Gastroesophageal sphincter (tissue), 4 donors: ENCODE data around the gene TSPAN15. TPM values are rescaled to one million over a fixed set of nuclear protein-coding genes. Genes with fewer than 3 reads are reported as not detected.

Source experiments
- ATAC-seq: fragments of 150-250 bp; one replicate; pipeline ENCODE4 v1.9.1; 2016; ENCODE audit warnings: mild to moderate bottlenecking, moderate library complexity
- H3K27ac ChIP-seq, 4 donors: fragments of 200-600 bp; sonication (generic) in 3 of 4; 1 replicate in 3 of 4; 2 replicates in 1 of 4; pipeline ENCODE4 v1.5.1; 2016 to 2019
- H3K27me3 ChIP-seq: fragments of 200-600 bp; sonication (generic); one replicate; pipeline ENCODE4 v1.5.1; 2019
- H3K36me3 ChIP-seq, 2 donors: fragments of 200-600 bp; sonication (generic); one replicate each; pipeline ENCODE4 v1.5.1; 2019; ENCODE audit warnings: control low read depth in 1 of 2
- H3K4me1 ChIP-seq, 3 donors: fragments of 200-600 bp; sonication (generic); 1 replicate in 2 of 3; 2 replicates in 1 of 3; pipeline ENCODE4 v1.5.1; 2016 to 2019; ENCODE audit warnings: control low read depth in 2 of 3
- H3K4me3 ChIP-seq, 2 donors: fragments of 200-600 bp; sonication (generic); one replicate each; pipeline ENCODE4 v1.5.1; 2019; ENCODE audit warnings: mild to moderate bottlenecking in 1 of 2, moderate library complexity in 1 of 2
- H3K9me3 ChIP-seq, 3 donors: fragments of 200-600 bp; sonication (generic); one replicate each; pipeline ENCODE4 v1.5.1; 2017 to 2019; ENCODE audit warnings: control low read depth in 2 of 3
- EP300 ChIP-seq: sonication (generic); formaldehyde crosslinking; IDR thresholded peaks from one replicate; pipeline ENCODE4 v1.6.1; 2017; ENCODE audit warnings: antibody characterized with exemption, mild to moderate bottlenecking
- POLR2A ChIP-seq, 2 donors: fragments of 450-650 bp; IDR thresholded peaks; one replicate each; pipeline ENCODE4 v1.6.1; 2017; ENCODE audit warnings: antibody characterized with exemption in 2 of 2, mild to moderate bottlenecking in 2 of 2, moderate library complexity in 1 of 2
- POLR2AphosphoS5 ChIP-seq: sonication (generic); formaldehyde crosslinking; IDR thresholded peaks from one replicate; pipeline ENCODE4 v1.6.1; 2017; ENCODE audit warnings: antibody characterized with exemption
- WGBS, 2 donors: methylation state at CpG; one replicate each; pipeline ENCODE4 v1.1.5; 2018; ENCODE audit warnings: low coverage in 1 of 2; 5-methylcytosine and 5-hydroxymethylcytosine counted together
- total RNA-seq, 4 donors: library from RNA; depleted of rRNA; stranded (reverse); fragments of >200 nt; gene quantifications; one replicate each; pipeline ENCODE4 v1.1.0, GENCODE V29; 2016
- TF ChIP-seq, protein P1 (sequence below), 4 experiments: fragments of 200-600 bp in 2 of 4; fragments of 450-650 bp in 2 of 4; sonication (generic) in 1 of 4; IDR thresholded peaks; one replicate each; pipeline ENCODE4 v1.5.1; 2017 to 2019; ENCODE audit warnings: antibody characterized with exemption in 4 of 4, mild to moderate bottlenecking in 2 of 4, moderate library complexity in 2 of 4

The TSPAN15 gene
- total RNA-seq, 4 donors from 2014 or later: 51.9 to 66.7 (median 58.1) TPM

- no peak overlapping the region for H3K4me3 ChIP-seq
- no peaks in the 10 kb centered on the region for H3K27me3 ChIP-seq
- H3K36me3 ChIP-seq: no peaks in the 10 kb centered on the region
- TF ChIP-seq, protein P1, sequence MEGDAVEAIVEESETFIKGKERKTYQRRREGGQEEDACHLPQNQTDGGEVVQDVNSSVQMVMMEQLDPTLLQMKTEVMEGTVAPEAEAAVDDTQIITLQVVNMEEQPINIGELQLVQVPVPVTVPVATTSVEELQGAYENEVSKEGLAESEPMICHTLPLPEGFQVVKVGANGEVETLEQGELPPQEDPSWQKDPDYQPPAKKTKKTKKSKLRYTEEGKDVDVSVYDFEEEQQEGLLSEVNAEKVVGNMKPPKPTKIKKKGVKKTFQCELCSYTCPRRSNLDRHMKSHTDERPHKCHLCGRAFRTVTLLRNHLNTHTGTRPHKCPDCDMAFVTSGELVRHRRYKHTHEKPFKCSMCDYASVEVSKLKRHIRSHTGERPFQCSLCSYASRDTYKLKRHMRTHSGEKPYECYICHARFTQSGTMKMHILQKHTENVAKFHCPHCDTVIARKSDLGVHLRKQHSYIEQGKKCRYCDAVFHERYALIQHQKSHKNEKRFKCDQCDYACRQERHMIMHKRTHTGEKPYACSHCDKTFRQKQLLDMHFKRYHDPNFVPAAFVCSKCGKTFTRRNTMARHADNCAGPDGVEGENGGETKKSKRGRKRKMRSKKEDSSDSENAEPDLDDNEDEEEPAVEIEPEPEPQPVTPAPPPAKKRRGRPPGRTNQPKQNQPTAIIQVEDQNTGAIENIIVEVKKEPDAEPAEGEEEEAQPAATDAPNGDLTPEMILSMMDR (IDR thresholded peaks at IDR 0.05): no peak
- TF ChIP-seq POLR2AphosphoS5: no peak
- no peak for TF ChIP-seq POLR2A (IDR thresholded peaks at IDR 0.05)
- TF ChIP-seq EP300: no peak
- no peaks in the 10 kb centered on the region for H3K9me3 ChIP-seq
- peaks cover 10 to 98% (median 41%) of the 10 kb centered on the region in 3 donors for H3K4me1 ChIP-seq
- no peak for ATAC-seq
- peak overlapping the region; percentile 56 to 93 (median 88) for H3K27ac ChIP-seq
- 79 to 100% methylated on average over 2 to 4 of the region's 4 CpGs for WGBS, 2 donors
Measured at GRCh38 chr10:69472142-69472541, 20.9 kb downstream of the TSPAN15 start.

GRCh38 chr10:69472544-69472943 is 21.3 kb downstream of the TSPAN15 start:
- TF ChIP-seq EP300: no peak
- no peak for TF ChIP-seq POLR2A (IDR thresholded peaks at IDR 0.05)
- TF ChIP-seq POLR2AphosphoS5: no peak
- TF ChIP-seq, protein P1 (IDR thresholded peaks at IDR 0.05): no peak
- no peaks in the 10 kb centered on the region for H3K27me3 ChIP-seq
- no peak overlapping the region for H3K4me3 ChIP-seq
- peak overlapping the region; percentile 56 to 93 (median 88) for H3K27ac ChIP-seq
- no peaks in the 10 kb centered on the region for H3K36me3 ChIP-seq
- no peak for ATAC-seq
- H3K4me1 ChIP-seq: peaks cover 10 to 98% (median 41%) of the 10 kb centered on the region in 3 donors
- 87% methylated on average over 4 of the region's 4 CpGs; no CpG with 5 or more reads in 1 of the 2 donors for WGBS, 2 donors
- no peaks in the 10 kb centered on the region for H3K9me3 ChIP-seq

DNA sequence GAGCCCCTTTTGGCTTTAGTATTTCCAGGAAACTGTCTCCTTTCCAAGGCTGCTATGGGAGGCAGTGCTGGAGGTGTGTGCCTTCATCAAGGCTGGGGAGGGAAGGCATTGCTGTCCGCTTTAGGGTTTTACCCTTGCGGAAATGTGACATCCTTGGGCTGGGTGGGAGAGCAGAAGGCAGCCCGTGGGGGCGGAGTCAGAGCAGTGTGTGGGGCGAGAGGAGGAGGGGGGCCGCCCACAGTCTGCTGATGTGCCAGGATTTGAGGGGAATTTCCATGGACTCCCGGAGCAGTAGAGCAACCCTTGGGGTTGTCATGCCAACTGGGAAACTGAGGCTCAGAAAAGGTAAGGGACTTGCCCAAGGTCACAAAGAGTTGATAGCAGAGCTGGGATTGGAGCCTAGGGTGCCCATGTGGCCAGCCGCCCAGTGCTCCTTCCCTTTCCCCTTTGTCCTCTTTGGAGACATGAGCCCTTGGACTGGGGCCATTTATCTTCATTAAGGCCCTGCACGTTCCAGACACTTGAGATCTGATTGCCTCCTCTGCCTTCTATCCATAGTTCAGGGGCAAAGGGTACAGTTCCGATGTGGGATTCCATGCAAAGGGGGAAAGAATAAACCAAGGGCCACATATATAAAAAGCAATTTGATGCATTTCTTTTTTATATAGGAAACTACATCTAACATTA is 22.2 kb downstream of the TSPAN15 start:
- H3K36me3 ChIP-seq: no peaks in the 10 kb centered on the region
- H3K27ac ChIP-seq: peak overlapping the region; percentile 56 to 93 (median 88)
- ATAC-seq: no peak
- H3K9me3 ChIP-seq: no peaks in the 10 kb centered on the region
- no peak for TF ChIP-seq POLR2AphosphoS5
- TF ChIP-seq EP300: no peak
- no peak for TF ChIP-seq POLR2A (IDR thresholded peaks at IDR 0.05)
- TF ChIP-seq, protein P1 (IDR thresholded peaks at IDR 0.05): no peak
- H3K4me1 ChIP-seq: peaks cover 10 to 98% (median 43%) of the 10 kb centered on the region in 3 donors
- H3K27me3 ChIP-seq: no peaks in the 10 kb centered on the region
- 20 to 43% methylated on average over 4 to 7 of the region's 10 CpGs for WGBS, 2 donors
- H3K4me3 ChIP-seq: no peak overlapping the region

DNA sequence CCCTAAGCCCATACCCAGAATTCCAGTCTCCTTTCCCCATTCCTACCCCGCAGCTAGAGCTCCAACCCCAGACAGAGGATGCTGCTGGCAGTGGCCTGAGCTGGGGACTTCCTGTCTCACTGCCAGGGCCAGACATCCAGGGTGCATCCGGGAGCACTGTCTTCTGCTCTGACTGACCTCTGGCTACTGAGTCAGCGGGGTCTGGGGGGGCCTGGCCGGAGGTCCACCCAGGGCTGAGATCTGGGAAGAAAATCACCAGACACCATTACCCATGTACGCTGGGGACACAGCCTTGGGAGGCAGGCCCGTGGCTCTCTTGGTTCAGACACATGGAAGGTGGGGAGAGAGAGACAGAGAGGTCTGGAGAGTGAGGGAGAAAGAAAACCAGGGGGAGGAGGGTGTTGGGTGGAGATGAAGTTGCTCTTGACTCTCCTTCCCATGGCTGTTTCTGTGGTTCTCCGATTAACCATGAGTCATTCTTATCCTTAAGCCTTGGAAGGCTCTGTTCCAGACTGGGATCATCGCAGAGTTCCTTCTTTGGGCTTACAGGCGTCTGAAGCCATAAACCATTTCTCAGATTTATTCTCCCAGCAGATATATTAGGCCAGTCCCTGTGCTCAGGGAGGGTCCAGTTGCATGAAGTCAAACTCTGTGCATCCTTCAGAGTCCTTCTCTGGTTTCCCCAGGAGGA is 23.6 kb downstream of the TSPAN15 start:
- Histone ChIP-seq H3K27me3 (no peaks in the 10 kb centered on the region), H3K4me3 (no peak overlapping the region), H3K9me3 (no peaks in the 10 kb centered on the region), H3K27ac (peak overlapping the region; percentile 56 to 93 (median 88)), H3K36me3 (no peaks in the 10 kb centered on the region), H3K4me1 (peaks cover 14 to 98% (median 47%) of the 10 kb centered on the region in 3 donors)
- no peak for TF ChIP-seq EP300
- TF ChIP-seq POLR2AphosphoS5: peak; percentile 81
- ATAC-seq: peak; percentile 73
- WGBS, 2 donors: 16 to 25% methylated on average over 7 of the region's 9 CpGs

GRCh38 chr10:69475433-69475830 is 24.2 kb downstream of the TSPAN15 start:
- Histone ChIP-seq H3K4me3 (no peak overlapping the region), H3K27me3 (no peaks in the 10 kb centered on the region), H3K4me1 (peaks cover 19 to 99% (median 52%) of the 10 kb centered on the region in 3 donors), H3K9me3 (no peaks in the 10 kb centered on the region), H3K27ac (peak overlapping the region; percentile 56 to 93 (median 88)), H3K36me3 (no peaks in the 10 kb centered on the region)
- 52 to 61% methylated on average over 2 of the region's 2 CpGs for whole genome bisulfite sequencing, 2 donors
- no peak for TF ChIP-seq POLR2AphosphoS5
- TF ChIP-seq EP300: no peak
- TF ChIP-seq, protein P1 (IDR thresholded peaks at IDR 0.05): no peak
- TF ChIP-seq POLR2A (IDR thresholded peaks at IDR 0.05): no peak
- no peak for ATAC-seq
